LNCAP (cell line): ENCODE results near the gene PTPRG.

Source experiments
- CTCF ChIP-seq: fragments of 450-650 bp; IDR thresholded peaks from 2 replicates; pipeline ENCODE4 v1.5.1; 2017; ENCODE audit warnings: mild to moderate bottlenecking

Gene PTPRG

GRCh38 chr3:62312201-62312600, 750.8 kb downstream of the PTPRG start:
- peak; percentile 45 for TF ChIP-seq CTCF

- TF ChIP-seq CTCF = no peak
Observed at GRCh38 chr3:62316525-62316924, 755.2 kb downstream of the PTPRG start.

- no peak for TF ChIP-seq CTCF
Observed at GRCh38 chr3:62318365-62318751, 757.0 kb downstream of the PTPRG start.

- TF ChIP-seq CTCF = no peak
Observed at GRCh38 chr3:62318752-62319569, 757.6 kb downstream of the PTPRG start.

GRCh38 chr3:62319570-62320243, 758.3 kb downstream of the PTPRG start:
- TF ChIP-seq CTCF = no peak

- TF ChIP-seq CTCF = no peak
Observed at GRCh38 chr3:62323241-62323640, 761.9 kb downstream of the PTPRG start.

GRCh38 chr3:62325896-62326295, 764.5 kb downstream of the PTPRG start:
- no peak for TF ChIP-seq CTCF
